Stimulated activated CD8-positive, alpha-beta memory T cell treated with anti-CD3 and anti-CD28 coated beads, Interleukin-15, amount 100 ng/mL, for 1 hour (primary cell): Measurements from ENCODE around the gene METRN.
"Not testable (repeated sequence)": the region's sequence is repeated elsewhere in the genome, so short reads cannot be mapped to it uniquely, and the experiment has no call there.

Experiments used
- DNase-seq: peaks from one replicate; pipeline ENCODE4 v3.0.0-alpha.2; 2020; ENCODE audit warnings: low read depth

Gene METRN

GRCh38 chr16:709566-710499, 5.1 kb upstream of the METRN start:
- no peak for DNase-seq

GRCh38 chr16:710500-711075, 4.3 kb upstream of the METRN start:
- no peak for DNase-seq

GRCh38 chr16:711084-711483, 3.8 kb upstream of the METRN start:
- DNase-seq = no peak

- peak; percentile 56 for DNase-seq
These were observed 3.2 kb upstream of the METRN start for GRCh38 chr16:711548-712320.

- not testable (repeated sequence) for DNase-seq
These were observed 2.1 kb upstream of the METRN start for GRCh38 chr16:712740-713250.

GRCh38 chr16:714079-714478, 839 bp upstream of the METRN start:
- DNase-seq = no peak

- DNase-seq = no peak
These were observed 720 bp downstream of the METRN start for GRCh38 chr16:715477-716199.

- DNase-seq = no peak
These were observed 1.3 kb downstream of the METRN start for GRCh38 chr16:716200-716568.

- DNase-seq = no peak
These were observed 1.9 kb downstream of the METRN start for GRCh38 chr16:716768-717325.

GRCh38 chr16:717450-718245, 2.7 kb downstream of the METRN start:
- DNase-seq = no peak

- no peak for DNase-seq
These were observed 3.5 kb downstream of the METRN start for GRCh38 chr16:718389-718788.

- DNase-seq = no peak
These were observed 4.0 kb downstream of the METRN start for GRCh38 chr16:718922-719321.

GRCh38 chr16:719815-720446, 5.0 kb downstream of the METRN start:
- no peak for DNase-seq

GRCh38 chr16:720447-720989, 5.6 kb downstream of the METRN start:
- DNase-seq = no peak

- DNase-seq = peak; percentile 27
These were observed 6.3 kb downstream of the METRN start, which contains the start of gene ANTKMT for GRCh38 chr16:720990-721764. Gene ANTKMT, plus strand, starts transcription at chr16:721146. Its CDS starts 129 bp downstream, at chr16:721275.

- no peak for DNase-seq
These were observed 7.0 kb downstream of the METRN start for GRCh38 chr16:721765-722540.

- no peak for DNase-seq
These were observed 8.1 kb downstream of the METRN start for GRCh38 chr16:722835-723633.
